Stomach (tissue), 4 donors: ENCODE measurements around the gene CLEC4G.

Source experiments
- CTCF ChIP-seq, 7 experiments: fragments of 450-650 bp in 4 of 7; fragments of 200-600 bp in 3 of 7; sonication (generic) in 3 of 7; IDR thresholded peaks; one replicate each; pipeline ENCODE4 v1.5.1; 2016 to 2019; ENCODE audit warnings: antibody characterized with exemption in 7 of 7, control low read depth in 2 of 7, mild to moderate bottlenecking in 1 of 7
- EP300 ChIP-seq: sonication (generic); formaldehyde crosslinking; IDR thresholded peaks from one replicate; pipeline ENCODE4 v1.6.1; 2017; ENCODE audit warnings: antibody characterized with exemption
- POLR2A ChIP-seq, 4 donors: fragments of 450-650 bp; IDR thresholded peaks; one replicate each; pipeline ENCODE4 v1.6.1; 2016; ENCODE audit warnings: antibody characterized with exemption in 4 of 4, control low read depth in 2 of 4, mild to moderate bottlenecking in 1 of 4, moderate library complexity in 1 of 4
- POLR2AphosphoS5 ChIP-seq, 3 donors: sonication (generic); formaldehyde crosslinking; IDR thresholded peaks; one replicate each; pipeline ENCODE4 v1.6.1; 2016; ENCODE audit warnings: antibody characterized with exemption in 3 of 3

GRCh38 chr19:7681340-7682174, 50.4 kb downstream of the CLEC4G start:
- TF ChIP-seq CTCF (IDR thresholded peaks at IDR 0.05) (peak in 5 of 7 experiments; percentile 25 to 52 (median 39)), POLR2AphosphoS5 (IDR thresholded peaks at IDR 0.05) (no peak), POLR2A (IDR thresholded peaks at IDR 0.05) (no peak), EP300 (no peak)
